K562 (cell line): ENCODE results near the gene NR1H2. TPM values are rescaled to one million over a fixed set of nuclear protein-coding genes. Genes with fewer than 3 reads are reported as not detected.

ENCODE experiments used
- ADNP ChIP-seq: fragments of 200-800 bp; sonication (Bioruptor generic); IDR thresholded peaks from 2 replicates; pipeline ENCODE4 v1.6.1; 2016; ENCODE audit warnings: missing genetic modification characterization, missing compliant biosample characterization
- ARNT ChIP-seq, 2 experiments: fragments of 450-650 bp; IDR thresholded peaks; 2 replicates each; pipeline ENCODE4 v1.6.1; 2016; ENCODE audit warnings: mild to moderate bottlenecking in 1 of 2
- FOXJ2 ChIP-seq: fragments of 200-800 bp; sonication (Bioruptor generic); IDR thresholded peaks from 2 replicates; pipeline ENCODE4 v1.6.1; 2016; ENCODE audit warnings: missing genetic modification characterization, missing compliant biosample characterization
- MBD2 ChIP-seq: sonication (generic); IDR thresholded peaks from 2 replicates; pipeline ENCODE4 v1.6.1; 2016; ENCODE audit warnings: low read depth, borderline replicate concordance
- SNRNP70 ChIP-seq: fragments of 200-400 bp; formaldehyde crosslinking; optimal IDR thresholded peaks from 2 replicates; pipeline ENCODE3; 2017; ENCODE audit warnings: low read depth, low read length
- TAF1 ChIP-seq: IDR thresholded peaks from 2 replicates; pipeline ENCODE4 v1.6.1; 2011; ENCODE audit warnings: mild to moderate bottlenecking, low read length, moderate library complexity; ENCODE audit not compliant: insufficient read depth, control insufficient read depth, severe bottlenecking; ENCODE audit errors: extremely low read depth
- TRIM28 ChIP-seq: fragments of 450-650 bp; IDR thresholded peaks from 2 replicates; pipeline ENCODE4 v1.6.1; 2017
- XRCC3 ChIP-seq: fragments of 450-650 bp; IDR thresholded peaks from 2 replicates; pipeline ENCODE4 v1.6.1; 2017; ENCODE audit warnings: mild to moderate bottlenecking, moderate library complexity
- ZC3H4 ChIP-seq: sonication (generic); formaldehyde crosslinking; IDR thresholded peaks from 2 replicates; pipeline ENCODE4 v1.9.0; 2021; ENCODE audit warnings: missing genetic modification reagents, borderline replicate concordance
- ZNF274 ChIP-seq: IDR thresholded peaks from 2 replicates; pipeline ENCODE4 v1.6.1; 2011; ENCODE audit warnings: low read depth, mild to moderate bottlenecking, low read length, moderate library complexity, borderline replicate concordance
- ZNF695 ChIP-seq: fragments of 450-650 bp; formaldehyde crosslinking; IDR thresholded peaks from 2 replicates; pipeline ENCODE4 v1.4.0; 2020; ENCODE audit warnings: mild to moderate bottlenecking, moderate library complexity
- polyA plus RNA-seq, 8 experiments: library from polyadenylated mRNA; depleted of rRNA in 4 of 8; stranded (reverse) in 5 of 8; unstranded in 3 of 8; fragments of >200 nt; fragmentation: Nextera tagmentation in 2 of 8; fragmentation: Illumina TruSeq in 1 of 8; extraction: Ambion mirVana in 2 of 8; extraction: Trizol in 1 of 8; gene quantifications; 2 replicates each; pipeline versions ENCODE4 v1.2.1 to v1.2.3, GENCODE V29; 2011 to 2014; ENCODE audit warnings: inconsistent platforms in 1 of 8, missing spikeins in 1 of 8
- total RNA-seq, 7 experiments: library from RNA; depleted of rRNA in 6 of 7; stranded (reverse); fragments of >200 nt in 6 of 7; fragmentation: Illumina TruSeq in 2 of 7; extraction: Trizol in 2 of 7; gene quantifications; 2 replicates each; pipeline versions ENCODE4 v1.2.1 to v1.2.3, GENCODE V29; 2011 to 2021; ENCODE audit warnings: low replicate concordance in 1 of 7
- TF ChIP-seq, protein P1 (sequence below): fragments of 250-450 bp; sonication (Bioruptor Pico); IDR thresholded peaks from 2 replicates; pipeline ENCODE4 v1.4.0; 2020
- TF ChIP-seq, protein P2 (sequence below): fragments of 250-450 bp; sonication (Bioruptor Pico); IDR thresholded peaks from 2 replicates; pipeline ENCODE4 v1.8.0; 2022; ENCODE audit warnings: inconsistent platforms
- TF ChIP-seq, protein P3 (sequence below): fragments of 250-450 bp; sonication (Bioruptor Pico); IDR thresholded peaks from 2 replicates; pipeline ENCODE4 v1.5.0; 2020; ENCODE audit warnings: mild to moderate bottlenecking, borderline replicate concordance
- TF ChIP-seq, protein P4 (sequence below): fragments of 450-650 bp; formaldehyde crosslinking; IDR thresholded peaks from 2 replicates; pipeline ENCODE4 v1.4.0; 2022; ENCODE audit warnings: mild to moderate bottlenecking, moderate library complexity
- TF ChIP-seq, protein P5 (sequence below): sonication (generic); formaldehyde crosslinking; IDR thresholded peaks from 2 replicates; pipeline ENCODE4 v1.8.0; 2022; ENCODE audit warnings: mild to moderate bottlenecking, missing genetic modification reagents

Gene NR1H2
- total and polyA plus RNA-seq, 9 of the 15 experiments (the other 6 are each of a cell fraction or from before 2014, with no cell fraction given) = 0.11 to 73.8 (median 24.0) TPM

DNA sequence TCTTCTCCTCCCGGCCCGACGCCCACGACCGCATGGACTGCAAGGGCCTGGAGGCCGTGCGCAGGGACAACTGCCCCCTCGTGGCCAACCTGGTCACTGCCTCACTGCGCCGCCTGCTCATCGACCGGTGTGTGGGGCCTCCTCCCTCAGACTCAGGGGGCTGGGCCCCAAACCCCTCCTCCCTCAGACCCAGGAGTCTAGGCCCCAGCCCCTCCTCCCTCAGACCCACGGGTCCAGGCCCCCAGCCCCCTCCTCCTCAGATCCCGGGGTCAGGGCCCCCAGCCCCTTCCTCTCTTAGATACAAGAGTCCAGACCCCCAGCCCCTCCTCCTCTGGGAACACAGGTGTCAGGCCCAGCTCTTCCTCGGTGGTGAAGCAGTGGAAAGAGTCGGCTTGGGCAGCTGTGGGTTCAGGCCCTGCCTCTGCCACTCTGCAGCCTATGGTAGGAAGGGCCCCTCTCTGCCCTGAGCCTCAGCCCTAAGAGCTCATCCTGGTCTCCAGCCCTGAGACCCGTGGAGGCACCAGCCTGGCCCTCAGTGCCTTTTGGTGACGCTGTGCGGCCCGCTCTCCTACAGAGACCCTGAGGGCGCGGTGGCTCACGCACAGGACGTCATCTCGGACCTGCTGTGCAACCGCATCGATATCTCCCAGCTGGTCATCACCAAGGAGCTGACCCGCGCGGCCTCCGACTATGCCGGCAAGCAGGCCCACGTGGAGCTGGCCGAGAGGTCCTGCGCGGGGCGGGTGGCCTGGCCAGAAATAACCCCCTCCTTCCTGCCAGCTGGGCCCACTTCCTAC, 38.8 kb downstream of the NR1H2 start (continued):
- TF ChIP-seq, protein P1, sequence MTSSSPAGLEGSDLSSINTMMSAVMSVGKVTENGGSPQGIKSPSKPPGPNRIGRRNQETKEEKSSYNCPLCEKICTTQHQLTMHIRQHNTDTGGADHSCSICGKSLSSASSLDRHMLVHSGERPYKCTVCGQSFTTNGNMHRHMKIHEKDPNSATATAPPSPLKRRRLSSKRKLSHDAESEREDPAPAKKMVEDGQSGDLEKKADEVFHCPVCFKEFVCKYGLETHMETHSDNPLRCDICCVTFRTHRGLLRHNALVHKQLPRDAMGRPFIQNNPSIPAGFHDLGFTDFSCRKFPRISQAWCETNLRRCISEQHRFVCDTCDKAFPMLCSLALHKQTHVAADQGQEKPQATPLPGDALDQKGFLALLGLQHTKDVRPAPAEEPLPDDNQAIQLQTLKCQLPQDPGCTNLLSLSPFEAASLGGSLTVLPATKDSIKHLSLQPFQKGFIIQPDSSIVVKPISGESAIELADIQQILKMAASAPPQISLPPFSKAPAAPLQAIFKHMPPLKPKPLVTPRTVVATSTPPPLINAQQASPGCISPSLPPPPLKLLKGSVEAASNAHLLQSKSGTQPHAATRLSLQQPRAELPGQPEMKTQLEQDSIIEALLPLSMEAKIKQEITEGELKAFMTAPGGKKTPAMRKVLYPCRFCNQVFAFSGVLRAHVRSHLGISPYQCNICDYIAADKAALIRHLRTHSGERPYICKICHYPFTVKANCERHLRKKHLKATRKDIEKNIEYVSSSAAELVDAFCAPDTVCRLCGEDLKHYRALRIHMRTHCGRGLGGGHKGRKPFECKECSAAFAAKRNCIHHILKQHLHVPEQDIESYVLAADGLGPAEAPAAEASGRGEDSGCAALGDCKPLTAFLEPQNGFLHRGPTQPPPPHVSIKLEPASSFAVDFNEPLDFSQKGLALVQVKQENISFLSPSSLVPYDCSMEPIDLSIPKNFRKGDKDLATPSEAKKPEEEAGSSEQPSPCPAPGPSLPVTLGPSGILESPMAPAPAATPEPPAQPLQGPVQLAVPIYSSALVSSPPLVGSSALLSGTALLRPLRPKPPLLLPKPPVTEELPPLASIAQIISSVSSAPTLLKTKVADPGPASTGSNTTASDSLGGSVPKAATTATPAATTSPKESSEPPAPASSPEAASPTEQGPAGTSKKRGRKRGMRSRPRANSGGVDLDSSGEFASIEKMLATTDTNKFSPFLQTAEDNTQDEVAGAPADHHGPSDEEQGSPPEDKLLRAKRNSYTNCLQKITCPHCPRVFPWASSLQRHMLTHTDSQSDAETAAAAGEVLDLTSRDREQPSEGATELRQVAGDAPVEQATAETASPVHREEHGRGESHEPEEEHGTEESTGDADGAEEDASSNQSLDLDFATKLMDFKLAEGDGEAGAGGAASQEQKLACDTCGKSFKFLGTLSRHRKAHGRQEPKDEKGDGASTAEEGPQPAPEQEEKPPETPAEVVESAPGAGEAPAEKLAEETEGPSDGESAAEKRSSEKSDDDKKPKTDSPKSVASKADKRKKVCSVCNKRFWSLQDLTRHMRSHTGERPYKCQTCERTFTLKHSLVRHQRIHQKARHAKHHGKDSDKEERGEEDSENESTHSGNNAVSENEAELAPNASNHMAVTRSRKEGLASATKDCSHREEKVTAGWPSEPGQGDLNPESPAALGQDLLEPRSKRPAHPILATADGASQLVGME = no peak
- TF ChIP-seq TRIM28 = peak; percentile 60
- no peak for TF ChIP-seq FOXJ2 (tag)
- TF ChIP-seq, protein P2, sequence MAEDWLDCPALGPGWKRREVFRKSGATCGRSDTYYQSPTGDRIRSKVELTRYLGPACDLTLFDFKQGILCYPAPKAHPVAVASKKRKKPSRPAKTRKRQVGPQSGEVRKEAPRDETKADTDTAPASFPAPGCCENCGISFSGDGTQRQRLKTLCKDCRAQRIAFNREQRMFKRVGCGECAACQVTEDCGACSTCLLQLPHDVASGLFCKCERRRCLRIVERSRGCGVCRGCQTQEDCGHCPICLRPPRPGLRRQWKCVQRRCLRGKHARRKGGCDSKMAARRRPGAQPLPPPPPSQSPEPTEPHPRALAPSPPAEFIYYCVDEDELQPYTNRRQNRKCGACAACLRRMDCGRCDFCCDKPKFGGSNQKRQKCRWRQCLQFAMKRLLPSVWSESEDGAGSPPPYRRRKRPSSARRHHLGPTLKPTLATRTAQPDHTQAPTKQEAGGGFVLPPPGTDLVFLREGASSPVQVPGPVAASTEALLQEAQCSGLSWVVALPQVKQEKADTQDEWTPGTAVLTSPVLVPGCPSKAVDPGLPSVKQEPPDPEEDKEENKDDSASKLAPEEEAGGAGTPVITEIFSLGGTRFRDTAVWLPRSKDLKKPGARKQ (CRISPR knock-in tag) = no peak
- TF ChIP-seq ZNF695 = no peak
- TF ChIP-seq, protein P3, sequence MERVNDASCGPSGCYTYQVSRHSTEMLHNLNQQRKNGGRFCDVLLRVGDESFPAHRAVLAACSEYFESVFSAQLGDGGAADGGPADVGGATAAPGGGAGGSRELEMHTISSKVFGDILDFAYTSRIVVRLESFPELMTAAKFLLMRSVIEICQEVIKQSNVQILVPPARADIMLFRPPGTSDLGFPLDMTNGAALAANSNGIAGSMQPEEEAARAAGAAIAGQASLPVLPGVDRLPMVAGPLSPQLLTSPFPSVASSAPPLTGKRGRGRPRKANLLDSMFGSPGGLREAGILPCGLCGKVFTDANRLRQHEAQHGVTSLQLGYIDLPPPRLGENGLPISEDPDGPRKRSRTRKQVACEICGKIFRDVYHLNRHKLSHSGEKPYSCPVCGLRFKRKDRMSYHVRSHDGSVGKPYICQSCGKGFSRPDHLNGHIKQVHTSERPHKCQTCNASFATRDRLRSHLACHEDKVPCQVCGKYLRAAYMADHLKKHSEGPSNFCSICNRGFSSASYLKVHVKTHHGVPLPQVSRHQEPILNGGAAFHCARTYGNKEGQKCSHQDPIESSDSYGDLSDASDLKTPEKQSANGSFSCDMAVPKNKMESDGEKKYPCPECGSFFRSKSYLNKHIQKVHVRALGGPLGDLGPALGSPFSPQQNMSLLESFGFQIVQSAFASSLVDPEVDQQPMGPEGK (CRISPR knock-in tag) = no peak
- TF ChIP-seq MBD2 = no peak
- no peak for TF ChIP-seq ARNT (IDR thresholded peaks at IDR 0.05)
- TF ChIP-seq XRCC3 = no peak; the same call in 1 of the 2 replicates
- TF ChIP-seq, protein P4, sequence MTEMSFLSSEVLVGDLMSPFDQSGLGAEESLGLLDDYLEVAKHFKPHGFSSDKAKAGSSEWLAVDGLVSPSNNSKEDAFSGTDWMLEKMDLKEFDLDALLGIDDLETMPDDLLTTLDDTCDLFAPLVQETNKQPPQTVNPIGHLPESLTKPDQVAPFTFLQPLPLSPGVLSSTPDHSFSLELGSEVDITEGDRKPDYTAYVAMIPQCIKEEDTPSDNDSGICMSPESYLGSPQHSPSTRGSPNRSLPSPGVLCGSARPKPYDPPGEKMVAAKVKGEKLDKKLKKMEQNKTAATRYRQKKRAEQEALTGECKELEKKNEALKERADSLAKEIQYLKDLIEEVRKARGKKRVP (CRISPR knock-in tag) = no peak
- TF ChIP-seq, protein P5, sequence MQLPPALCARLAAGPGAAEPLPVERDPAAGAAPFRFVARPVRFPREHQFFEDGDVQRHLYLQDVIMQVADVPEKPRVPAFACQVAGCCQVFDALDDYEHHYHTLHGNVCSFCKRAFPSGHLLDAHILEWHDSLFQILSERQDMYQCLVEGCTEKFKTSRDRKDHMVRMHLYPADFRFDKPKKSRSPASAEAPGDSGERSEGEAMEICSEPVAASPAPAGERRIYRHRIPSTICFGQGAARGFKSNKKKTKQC = no peak
- no peak for TF ChIP-seq SNRNP70
- TF ChIP-seq ADNP (tag) = no peak
- TF ChIP-seq ZC3H4 (CRISPR knock-in tag) = no peak
- no peak for TF ChIP-seq TAF1
- no peak for TF ChIP-seq ZNF274
